ENCODE measurements around the gene NAPB.
A peak's percentile ranks its signal among the peaks of the same experiment; 100 is the strongest.
"Not testable (repeated sequence)": the region's sequence is repeated elsewhere in the genome, so short reads cannot be mapped to it uniquely, and the experiment has no call there.

The NAPB gene

GRCh38 chr20:23365390-23366165 lies 55.7 kb downstream of the NAPB start:
- no peak for DNase-seq

DNA sequence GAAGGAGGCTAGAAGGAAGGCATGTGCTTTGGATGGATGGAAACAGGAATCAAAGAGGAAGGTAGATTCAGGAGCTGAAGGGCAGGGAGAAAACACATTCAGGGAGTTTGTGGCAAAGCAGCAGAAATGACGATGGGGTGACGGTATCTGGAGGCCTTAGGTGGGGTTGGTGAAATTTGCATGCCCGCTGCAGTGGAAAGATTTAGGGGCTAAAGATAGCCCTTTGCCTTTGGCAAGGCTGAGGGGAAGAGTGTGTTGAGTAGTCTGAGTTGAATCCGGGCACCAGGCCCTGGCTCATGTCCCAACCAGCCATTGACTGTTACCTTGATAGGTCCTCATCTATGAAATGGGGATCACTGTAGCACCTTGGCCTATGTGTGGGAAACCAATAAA lies 58.0 kb downstream of the NAPB start:
- no peak for DNase-seq

- peak; percentile 66 for DNase-seq
These were observed 58.7 kb downstream of the NAPB start for GRCh38 chr20:23362392-23363256.

DNA sequence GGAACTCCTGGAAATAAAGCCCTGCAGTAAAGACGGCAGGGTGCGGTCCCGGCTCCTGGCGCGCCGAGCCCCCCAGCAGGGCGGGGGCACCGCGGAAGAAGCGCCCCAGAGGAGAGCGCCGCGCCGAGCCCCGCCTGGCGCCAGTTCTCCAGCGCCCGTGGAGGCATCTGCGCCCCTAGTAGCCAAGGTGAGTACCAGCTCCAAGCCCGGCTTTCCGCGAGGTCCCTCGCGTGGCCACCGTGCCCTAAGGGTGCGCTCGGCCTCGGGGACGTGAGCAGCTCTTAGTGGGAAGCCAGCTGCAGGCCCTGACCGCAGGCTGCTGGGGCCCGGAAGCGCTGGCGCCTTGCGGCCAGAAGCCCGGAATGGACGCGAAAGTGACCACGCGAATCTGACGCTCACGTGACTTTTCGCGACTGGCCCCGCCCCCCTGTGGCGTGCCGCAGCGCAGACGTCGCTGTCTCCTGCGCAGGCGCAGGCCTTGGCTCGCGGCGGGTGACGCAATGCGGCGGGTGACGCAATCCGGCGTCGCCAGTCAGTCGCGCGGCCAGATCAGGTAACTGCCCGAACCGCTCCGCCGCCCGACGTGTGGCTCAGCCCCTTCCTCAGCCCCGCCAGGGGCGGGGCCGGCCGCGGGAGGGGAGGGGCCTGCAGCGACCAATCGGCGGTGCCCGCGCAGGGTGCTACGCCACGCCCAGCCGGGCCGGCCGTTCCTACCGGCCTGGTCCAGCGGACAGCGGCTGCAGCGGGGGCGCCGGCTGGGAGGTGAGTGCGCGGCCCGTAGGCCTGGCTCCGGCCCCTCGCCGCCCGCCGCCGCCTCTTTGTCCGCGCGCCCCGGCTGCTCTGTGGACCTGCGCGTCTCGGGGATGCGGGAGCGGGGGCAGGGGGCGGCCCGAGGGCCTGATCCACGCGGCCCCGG lies 59.6 kb downstream of the NAPB start, which contains the start of gene GZF1:
Gene GZF1 (plus strand): TSS at position 707 of the 916 bp plus-strand sequence. CDS start 2,202 bp downstream, outside the sequence.
- DNase-seq, result peak; percentile 99

DNA sequence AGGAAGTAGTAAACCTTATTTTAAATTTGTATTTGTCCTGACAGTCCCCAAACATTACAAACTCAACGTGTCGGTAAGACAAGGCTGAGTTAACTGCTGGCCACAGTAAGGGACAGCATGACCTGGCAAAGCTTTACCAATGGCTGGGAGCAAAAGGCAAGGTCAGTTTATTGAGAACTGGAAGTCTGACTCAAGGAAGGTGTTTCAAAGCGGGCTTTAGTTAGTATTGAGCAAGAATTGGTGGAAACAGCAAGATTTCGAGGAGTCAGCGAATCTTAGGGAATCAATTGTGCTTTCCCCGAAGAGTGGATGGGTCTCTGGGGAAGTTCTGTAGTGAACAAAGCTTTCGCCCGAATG lies 60.2 kb downstream of the NAPB start:
- no peak for DNase-seq

DNA sequence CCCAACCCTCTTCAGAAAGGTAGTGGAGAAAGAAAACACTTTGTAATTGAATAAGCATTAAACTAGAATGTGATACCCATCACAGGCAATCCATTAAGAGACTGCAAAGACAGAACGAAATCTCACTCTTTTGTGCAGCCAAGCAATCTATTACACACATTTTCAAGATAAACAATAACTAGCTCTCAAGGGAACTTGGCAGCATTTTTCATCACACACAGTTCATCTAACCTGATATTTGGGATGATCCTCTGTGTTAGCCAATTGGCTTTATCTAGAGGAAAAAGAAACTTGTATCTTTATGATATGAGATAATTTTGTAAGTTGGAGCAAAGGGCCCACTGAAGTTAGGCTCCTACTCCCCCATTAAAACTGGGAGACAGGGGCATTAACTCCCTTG lies 60.8 kb downstream of the NAPB start:
- no peak for DNase-seq

DNA sequence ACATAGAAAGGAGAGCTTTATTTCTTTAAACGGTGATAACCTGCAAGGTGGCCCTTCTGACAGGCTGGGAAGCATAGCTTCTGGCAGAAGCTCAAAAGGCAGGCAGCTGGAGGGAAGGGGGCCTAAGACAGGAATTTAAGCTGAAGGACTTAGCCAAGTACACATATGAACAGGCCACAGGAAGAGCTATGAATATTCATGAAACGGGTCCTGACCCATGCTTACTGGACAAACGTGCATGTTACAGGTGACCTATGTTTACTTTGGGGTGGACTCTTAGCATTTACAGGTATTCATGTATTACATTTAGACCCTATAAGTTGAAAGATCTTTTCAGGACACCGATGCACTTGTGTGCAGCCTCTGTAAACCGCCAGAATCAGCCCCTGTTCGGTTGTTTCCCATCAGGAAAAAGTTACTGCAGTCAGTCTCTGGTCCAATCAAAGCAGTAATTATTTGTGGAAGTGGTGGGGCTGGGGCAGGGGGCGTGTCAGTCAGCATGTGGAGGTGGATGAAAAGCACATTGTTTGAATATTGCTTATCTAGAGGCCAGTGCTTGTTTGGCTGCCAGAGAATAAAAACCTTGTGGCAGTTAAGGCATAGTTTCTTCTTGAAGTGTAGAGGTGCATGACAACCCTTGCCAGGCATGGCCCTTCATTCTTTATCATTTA lies 62.2 kb downstream of the NAPB start:
- peak; percentile 51 for DNase-seq

- no peak for DNase-seq
These were observed 62.8 kb downstream of the NAPB start for GRCh38 chr20:23358563-23358906.

DNA sequence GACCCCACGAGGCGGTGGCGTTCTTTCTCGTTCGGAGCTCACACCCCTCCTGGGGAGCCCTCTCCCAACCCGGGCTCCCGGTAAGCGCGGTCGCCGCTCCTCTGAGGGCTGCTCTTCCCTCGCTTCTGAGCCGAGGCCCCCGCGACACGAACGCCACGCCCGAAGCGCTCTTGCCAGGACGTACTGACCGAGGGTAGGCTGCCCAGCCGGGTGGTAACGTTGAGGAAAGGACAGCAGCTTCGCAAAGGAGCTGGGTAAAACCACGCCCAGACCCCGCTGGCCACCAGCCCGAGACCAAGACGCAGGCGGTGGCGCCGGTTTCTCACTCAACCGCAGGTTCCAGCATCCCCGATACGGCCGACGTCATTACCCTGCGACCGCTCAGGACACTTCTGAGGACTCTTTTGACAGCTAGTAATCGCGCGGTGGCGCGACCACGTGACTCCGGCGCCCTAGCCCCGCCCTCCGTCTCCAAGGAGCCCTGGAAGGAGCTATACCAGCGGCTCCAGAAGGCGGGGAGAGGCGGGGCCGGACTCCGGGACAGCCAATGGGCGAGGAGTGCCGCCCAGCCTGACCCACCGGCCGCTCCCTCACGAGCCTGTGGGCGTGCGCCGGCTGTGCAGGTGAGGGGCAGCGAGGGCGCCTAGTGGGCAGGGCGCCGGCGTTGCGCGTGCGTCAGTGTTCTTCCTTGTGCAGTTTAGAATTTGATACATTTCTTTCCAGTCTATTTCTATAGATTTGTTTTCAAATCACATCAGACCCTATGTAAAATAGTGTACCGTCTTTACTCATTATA lies 63.3 kb downstream of the NAPB start:
- peak; percentile 100 for DNase-seq

GRCh38 chr20:23356203-23356602 lies 65.1 kb downstream of the NAPB start:
- DNase-seq, result peak; percentile 82

- DNase-seq, result peak; percentile 81
These were observed 70.1 kb downstream of the NAPB start for GRCh38 chr20:23350904-23351838.

GRCh38 chr20:23350196-23350903 lies 70.9 kb downstream of the NAPB start, which contains the start of gene NXT1:
NXT1 (plus strand) TSS chr20:23350791; CDS start chr20:23354042, 3,251 bp downstream.
- peak; percentile 99 for DNase-seq

DNA sequence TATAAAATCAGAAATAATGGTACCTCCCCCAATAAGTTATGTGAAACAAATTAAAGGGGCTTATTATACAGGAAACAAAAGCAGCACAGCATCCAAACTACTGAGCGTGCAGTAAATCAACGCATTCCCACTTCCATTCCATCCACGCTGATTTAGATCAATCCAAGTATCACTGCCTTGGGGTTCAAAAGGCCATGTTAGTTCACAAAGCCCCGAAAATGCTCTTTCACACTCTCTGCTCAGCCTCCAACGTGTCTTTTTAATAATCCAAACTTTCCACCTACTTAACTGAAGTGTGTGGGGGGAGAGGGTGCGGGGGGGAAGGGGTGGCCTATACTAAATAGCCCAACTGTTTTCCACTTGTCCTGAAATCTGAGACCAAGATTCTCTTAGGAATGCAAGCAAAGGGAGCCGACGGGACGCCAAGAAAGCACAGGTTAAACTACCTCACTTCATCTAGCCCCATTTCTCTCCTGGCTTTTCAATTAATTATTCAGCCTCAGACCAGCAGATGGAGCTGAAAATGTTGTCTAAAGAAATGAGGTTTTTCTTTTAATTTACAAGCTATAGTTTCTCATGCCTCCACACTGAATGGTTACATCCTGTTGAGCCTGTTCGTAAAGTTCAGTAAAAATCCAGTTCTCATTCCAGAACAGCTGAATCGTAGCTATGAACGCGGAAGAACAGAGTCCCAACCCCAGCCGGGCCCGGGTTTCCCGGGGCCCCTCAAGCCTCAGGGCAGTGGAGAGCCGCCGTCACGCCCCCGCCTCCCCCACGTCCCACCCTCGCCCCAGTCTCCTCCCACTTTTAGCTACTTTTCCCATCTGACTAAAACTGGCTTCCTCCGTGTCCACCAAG lies 71.7 kb downstream of the NAPB start:
- no peak for DNase-seq

- DNase-seq, result not testable (repeated sequence)
These were observed 72.8 kb downstream of the NAPB start for GRCh38 chr20:23348510-23348909.

GRCh38 chr20:23347791-23348190 lies 73.5 kb downstream of the NAPB start:
- DNase-seq, result no peak

- DNase-seq, result peak; percentile 40
These were observed 75.3 kb downstream of the NAPB start for GRCh38 chr20:23346002-23346401.

DNA sequence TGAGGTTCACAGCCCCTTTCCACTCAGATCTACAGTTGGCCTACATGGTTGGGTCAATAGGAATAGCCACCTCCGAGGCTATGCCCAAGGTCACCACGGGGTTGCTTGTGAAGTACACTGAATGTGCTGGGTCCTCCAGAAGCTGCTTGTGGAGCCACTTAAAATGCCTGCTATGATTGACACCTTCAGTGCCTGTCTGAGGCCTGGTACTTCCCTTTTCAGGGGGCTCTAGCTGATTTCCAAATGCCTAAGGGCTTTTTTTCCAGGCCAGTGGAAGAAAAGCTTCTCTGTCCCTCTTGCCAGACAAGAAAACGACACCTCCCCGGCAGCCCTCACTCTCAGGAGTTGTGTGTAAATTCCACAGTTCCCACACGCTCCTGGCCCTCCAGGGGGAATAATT lies 77.0 kb downstream of the NAPB start:
- peak; percentile 68 for DNase-seq

GRCh38 chr20:23343590-23343989 lies 77.7 kb downstream of the NAPB start:
- DNase-seq, result no peak

- no peak for DNase-seq
These were observed 80.2 kb downstream of the NAPB start for GRCh38 chr20:23341073-23341472.
